GM23338 (cell line): Measurements from ENCODE around the gene LRP11. TPM values are rescaled to one million over a fixed set of nuclear protein-coding genes. Genes with fewer than 3 reads are reported as not detected.

Source experiments
- ATAC-seq: fragments of 200-7000 bp; cut with Tn5 transposase; 3 replicates; pipeline ENCODE4 v1.9.1; 2020
- DNase-seq: peaks from one replicate; pipeline ENCODE4 v3.0.0-alpha.2; 2015; ENCODE audit warnings: low spot score
- H2AFZ ChIP-seq: fragments of 200-600 bp; sonication (generic); 2 replicates; pipeline ENCODE4 v1.8.0; 2016; ENCODE audit warnings: antibody characterized with exemption, mild to moderate bottlenecking, moderate library complexity
- H3F3A ChIP-seq: fragments of 200-600 bp; sonication (generic); replicated peaks from 2 replicates; pipeline ENCODE4 v1.8.0; 2017; ENCODE audit warnings: antibody characterized with exemption, mixed run types, low read depth
- H3K27ac ChIP-seq: fragments of 200-600 bp; sonication (generic); 2 replicates; pipeline ENCODE4 v1.6.1; 2016; ENCODE audit warnings: low read depth
- H3K27me3 ChIP-seq: fragments of 200-600 bp; sonication (generic); 2 replicates; pipeline ENCODE4 v1.8.0; 2016; ENCODE audit warnings: mild to moderate bottlenecking, mixed run types, moderate library complexity; ENCODE audit not compliant: insufficient read depth
- H3K36me3 ChIP-seq: fragments of 200-600 bp; sonication (generic); 2 replicates; pipeline ENCODE4 v1.8.0; 2016; ENCODE audit warnings: mild to moderate bottlenecking; ENCODE audit not compliant: insufficient read depth
- H3K4me1 ChIP-seq: fragments of 200-600 bp; sonication (generic); 2 replicates; pipeline ENCODE4 v1.8.0; 2016; ENCODE audit warnings: mild to moderate bottlenecking, moderate library complexity; ENCODE audit not compliant: insufficient read depth
- H3K4me2 ChIP-seq: fragments of 200-600 bp; sonication (generic); 2 replicates; pipeline ENCODE4 v1.7.1; 2017; ENCODE audit warnings: mixed run types
- H3K4me3 ChIP-seq: fragments of 200-600 bp; sonication (generic); 2 replicates; pipeline ENCODE4 v1.6.1; 2016; ENCODE audit warnings: mixed run types
- H3K79me2 ChIP-seq: fragments of 200-600 bp; sonication (generic); replicated peaks from 2 replicates; pipeline ENCODE4 v1.8.0; 2017; ENCODE audit warnings: mild to moderate bottlenecking; ENCODE audit not compliant: insufficient read depth
- H3K9me2 ChIP-seq: fragments of 200-600 bp; sonication (generic); 2 replicates; pipeline ENCODE4 v1.8.0; 2017; ENCODE audit not compliant: insufficient read depth
- H4K20me1 ChIP-seq: fragments of 200-600 bp; sonication (generic); replicated peaks from 2 replicates; pipeline ENCODE4 v1.8.0; 2017; ENCODE audit warnings: mild to moderate bottlenecking; ENCODE audit not compliant: insufficient read depth
- H3K27ac Mint-ChIP-seq: 2 replicates; pipeline ENCODE4 v1.8.0; 2020; ENCODE audit warnings: inconsistent platforms, mild to moderate bottlenecking, moderate library complexity, mixed read lengths
- H3K27me3 Mint-ChIP-seq: 3 replicates; pipeline ENCODE4 v1.8.0; 2022; ENCODE audit warnings: low read depth, mild to moderate bottlenecking, moderate library complexity, mixed read lengths, inconsistent platforms; ENCODE audit not compliant: insufficient read depth, poor library complexity
- H3K36me3 Mint-ChIP-seq: 3 replicates; pipeline ENCODE4 v1.8.0; 2021; ENCODE audit warnings: low read depth, mild to moderate bottlenecking, inconsistent platforms, moderate library complexity, mixed read lengths
- H3K4me1 Mint-ChIP-seq: 3 replicates; pipeline ENCODE4 v1.8.0; 2020; ENCODE audit warnings: mild to moderate bottlenecking, inconsistent platforms, mixed read lengths
- H3K4me3 Mint-ChIP-seq: 3 replicates; pipeline ENCODE4 v1.8.0; 2021; ENCODE audit warnings: moderate library complexity, mild to moderate bottlenecking, inconsistent platforms, mixed read lengths
- H3K9me3 Mint-ChIP-seq: 3 replicates; pipeline ENCODE4 v1.8.0; 2020; ENCODE audit warnings: moderate library complexity, mild to moderate bottlenecking, inconsistent platforms, mixed read lengths
- EZH2 ChIP-seq: fragments of 200-600 bp; sonication (generic); IDR thresholded peaks from one replicate; pipeline ENCODE4 v1.8.0; 2017; ENCODE audit warnings: antibody characterized with exemption, mild to moderate bottlenecking, low read depth; ENCODE audit not compliant: unreplicated experiment
- EZH2phosphoT487 ChIP-seq: fragments of 200-600 bp; sonication (generic); IDR thresholded peaks from one replicate; pipeline ENCODE4 v1.8.1; 2018; ENCODE audit warnings: antibody characterized with exemption; ENCODE audit not compliant: unreplicated experiment
- JUNB ChIP-seq: IDR thresholded peaks from one replicate; pipeline ENCODE4 v1.6.1; 2016; ENCODE audit warnings: antibody characterized with exemption; ENCODE audit not compliant: unreplicated experiment
- NANOG ChIP-seq: IDR thresholded peaks from 2 replicates; pipeline ENCODE4 v1.6.1; 2016; ENCODE audit warnings: antibody characterized with exemption, borderline replicate concordance
- POLR2AphosphoS5 ChIP-seq: IDR thresholded peaks from 2 replicates; pipeline ENCODE4 v1.6.1; 2016; ENCODE audit warnings: antibody characterized with exemption, low read depth
- REST ChIP-seq: IDR thresholded peaks from one replicate; pipeline ENCODE4 v1.6.1; 2018; ENCODE audit warnings: antibody characterized with exemption; ENCODE audit not compliant: unreplicated experiment
- ZNF114 ChIP-seq: fragments of 250-450 bp; sonication (Bioruptor Pico); IDR thresholded peaks from 2 replicates; pipeline ENCODE4 v1.5.0; 2020; ENCODE audit warnings: mild to moderate bottlenecking, moderate library complexity
- ZNF331 ChIP-seq: fragments of 250-450 bp; sonication (Bioruptor Pico); IDR thresholded peaks from 2 replicates; pipeline ENCODE4 v1.5.0; 2020; ENCODE audit warnings: low read depth, mild to moderate bottlenecking, moderate library complexity
- ZNF462 ChIP-seq: fragments of 250-450 bp; sonication (Bioruptor Pico); IDR thresholded peaks from 2 replicates; pipeline ENCODE4 v1.5.0; 2020; ENCODE audit warnings: mild to moderate bottlenecking, moderate library complexity
- polyA plus RNA-seq: library from polyadenylated mRNA; unstranded; fragments of >200 nt; fragmentation: Nextera tagmentation; extraction: Ambion mirVana; gene quantifications from 2 replicates; pipeline ENCODE4 v1.2.1, GENCODE V29; 2016
- total RNA-seq: library from RNA; depleted of rRNA; stranded (reverse); fragments of >200 nt; shearing (Covaris generic); gene quantifications from 2 replicates; pipeline ENCODE4 v1.2.3, GENCODE V29; 2014
- TF ChIP-seq, protein P1 (sequence below): IDR thresholded peaks from 2 replicates; pipeline ENCODE4 v1.6.1; 2016; ENCODE audit warnings: antibody characterized with exemption

Gene LRP11
- total and polyA plus RNA-seq, 2 experiments from 2014 or later: 10.8 to 37.1 TPM

DNA sequence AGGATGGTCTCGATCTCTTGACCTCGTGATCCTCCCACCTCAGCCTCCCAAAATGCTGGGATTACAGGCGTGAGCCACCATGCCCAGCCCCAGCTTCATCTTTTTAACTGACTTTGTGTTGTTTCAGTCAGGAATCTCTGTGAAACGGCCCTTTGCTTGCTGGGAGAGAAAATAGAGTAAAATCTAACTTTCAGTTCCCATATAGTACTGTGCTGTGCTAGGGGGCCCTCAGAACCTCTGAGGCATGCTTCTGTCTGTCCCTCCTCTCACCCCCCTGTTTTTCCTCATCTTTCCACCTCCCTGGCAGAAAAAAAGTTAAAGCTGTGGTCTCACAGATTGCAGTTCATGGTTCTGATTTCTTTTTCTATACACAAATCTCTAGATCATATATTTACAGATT lies 48.4 kb downstream of the LRP11 start:
- no peaks in the 10 kb centered on the region for H3F3A ChIP-seq
- ATAC-seq (no peak), DNase-seq (no peak)
- Mint-ChIP-seq H3K9me3 (no peaks in the 10 kb centered on the region), H3K4me3 (no peak overlapping the region), H3K4me1 (no peaks in the 10 kb centered on the region), H3K36me3 (no peaks in the 10 kb centered on the region), H3K27me3 (no peaks in the 10 kb centered on the region), H3K27ac (no peak overlapping the region)
- H3K27ac ChIP-seq: no peak overlapping the region
- no peaks in the 10 kb centered on the region for H3K27me3 ChIP-seq
- H2AFZ ChIP-seq: no peak overlapping the region
- H3K4me2 ChIP-seq: no peak overlapping the region
- no peaks in the 10 kb centered on the region for H3K9me2 ChIP-seq
- H3K36me3 ChIP-seq: peaks cover 4% of the 10 kb centered on the region; the same call in 1 of the 2 replicates
- H3K4me3 ChIP-seq: no peak overlapping the region
- no peaks in the 10 kb centered on the region for H3K4me1 ChIP-seq
- TF ChIP-seq JUNB (no peak), ZNF331 (CRISPR knock-in tag) (no peak), REST (no peak), ZNF114 (CRISPR knock-in tag) (no peak), EZH2 (no peak), POLR2AphosphoS5 (no peak)
- no peaks in the 10 kb centered on the region for H4K20me1 ChIP-seq
- H3K79me2 ChIP-seq: no peaks in the 10 kb centered on the region

GRCh38 chr6:149813351-149813750 lies 50.8 kb downstream of the LRP11 start:
- no peak overlapping the region for H3K4me3 ChIP-seq
- H3K27ac ChIP-seq: no peak overlapping the region
- no peaks in the 10 kb centered on the region for H3K9me3 Mint-ChIP-seq
- no peaks in the 10 kb centered on the region for H3K9me2 ChIP-seq
- no peaks in the 10 kb centered on the region for H3K27me3 Mint-ChIP-seq
- no peaks in the 10 kb centered on the region for H3K4me1 Mint-ChIP-seq
- ATAC-seq (no peak), DNase-seq (no peak)
- no peak overlapping the region for H2AFZ ChIP-seq
- H4K20me1 ChIP-seq: no peaks in the 10 kb centered on the region; the same call in 1 of the 2 replicates
- no peaks in the 10 kb centered on the region for H3K4me1 ChIP-seq
- peaks cover 4% of the 10 kb centered on the region; the same call in 1 of the 2 replicates for H3K36me3 ChIP-seq
- no peaks in the 10 kb centered on the region for H3K79me2 ChIP-seq
- no peaks in the 10 kb centered on the region for H3K36me3 Mint-ChIP-seq
- no peak overlapping the region for H3K4me3 Mint-ChIP-seq
- H3K27me3 ChIP-seq: no peaks in the 10 kb centered on the region
- no peaks in the 10 kb centered on the region for H3F3A ChIP-seq
- no peak overlapping the region for H3K27ac Mint-ChIP-seq
- H3K4me2 ChIP-seq: no peak overlapping the region
- no peak for TF ChIP-seq EZH2phosphoT487
- no peak for TF ChIP-seq EZH2
- TF ChIP-seq ZNF462 (CRISPR knock-in tag): no peak
- no peak for TF ChIP-seq NANOG
- TF ChIP-seq, protein P1, sequence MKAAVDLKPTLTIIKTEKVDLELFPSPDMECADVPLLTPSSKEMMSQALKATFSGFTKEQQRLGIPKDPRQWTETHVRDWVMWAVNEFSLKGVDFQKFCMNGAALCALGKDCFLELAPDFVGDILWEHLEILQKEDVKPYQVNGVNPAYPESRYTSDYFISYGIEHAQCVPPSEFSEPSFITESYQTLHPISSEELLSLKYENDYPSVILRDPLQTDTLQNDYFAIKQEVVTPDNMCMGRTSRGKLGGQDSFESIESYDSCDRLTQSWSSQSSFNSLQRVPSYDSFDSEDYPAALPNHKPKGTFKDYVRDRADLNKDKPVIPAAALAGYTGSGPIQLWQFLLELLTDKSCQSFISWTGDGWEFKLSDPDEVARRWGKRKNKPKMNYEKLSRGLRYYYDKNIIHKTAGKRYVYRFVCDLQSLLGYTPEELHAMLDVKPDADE: no peak
